HepG2 (cell line): ENCODE data around the gene LAMTOR3. TPM values are rescaled to one million over a fixed set of nuclear protein-coding genes. Genes with fewer than 3 reads are reported as not detected.

ENCODE experiments used
- CBFB ChIP-seq: sonication (generic); formaldehyde crosslinking; IDR thresholded peaks from 2 replicates; pipeline ENCODE4 v1.4.0; 2020; ENCODE audit warnings: missing genetic modification reagents
- CCAR2 ChIP-seq: fragments of 200-400 bp; formaldehyde crosslinking; optimal IDR thresholded peaks from 2 replicates; pipeline ENCODE3; 2018; ENCODE audit warnings: low read depth, mild to moderate bottlenecking, low read length, moderate library complexity
- ETS1 ChIP-seq: sonication (generic); formaldehyde crosslinking; IDR thresholded peaks from 2 replicates; pipeline ENCODE4 v1.4.0; 2020; ENCODE audit warnings: missing genetic modification reagents
- GZF1 ChIP-seq: sonication (generic); formaldehyde crosslinking; IDR thresholded peaks from 2 replicates; pipeline ENCODE4 v1.5.1; 2020; ENCODE audit warnings: mild to moderate bottlenecking, missing genetic modification reagents
- MTA1 ChIP-seq: sonication (generic); formaldehyde crosslinking; IDR thresholded peaks from 2 replicates; pipeline ENCODE4 v1.4.0; 2020; ENCODE audit warnings: missing genetic modification reagents, mild to moderate bottlenecking, borderline replicate concordance
- MYC ChIP-seq: sonication (generic); formaldehyde crosslinking; IDR thresholded peaks from 2 replicates; pipeline ENCODE4 v1.9.0; 2021; ENCODE audit warnings: missing genetic modification reagents, borderline replicate concordance
- NAIF1 ChIP-seq: sonication (generic); formaldehyde crosslinking; IDR thresholded peaks from 2 replicates; pipeline ENCODE4 v1.5.0; 2020; ENCODE audit warnings: mild to moderate bottlenecking, missing genetic modification reagents, borderline replicate concordance
- NR1H2 ChIP-seq: sonication (generic); formaldehyde crosslinking; IDR thresholded peaks from 2 replicates; pipeline ENCODE4 v1.8.1; 2022; ENCODE audit warnings: low read depth, missing genetic modification reagents, borderline replicate concordance
- NRL ChIP-seq: sonication (generic); formaldehyde crosslinking; IDR thresholded peaks from 2 replicates; pipeline ENCODE4 v1.5.0; 2020; ENCODE audit warnings: missing genetic modification reagents, mild to moderate bottlenecking, moderate library complexity, borderline replicate concordance
- PHF8 ChIP-seq: sonication (generic); formaldehyde crosslinking; IDR thresholded peaks from 2 replicates; pipeline ENCODE4 v1.5.0; 2020; ENCODE audit warnings: missing genetic modification reagents
- PRPF4 ChIP-seq: fragments of 200-400 bp; formaldehyde crosslinking; IDR thresholded peaks from 2 replicates; pipeline ENCODE4 v1.6.1; 2016; ENCODE audit warnings: low read length, low read depth; ENCODE audit not compliant: poor library complexity, severe bottlenecking
- RFX1 ChIP-seq: fragments of 450-650 bp; IDR thresholded peaks from 2 replicates; pipeline ENCODE4 v1.6.1; 2017
- SALL1 ChIP-seq: sonication (generic); formaldehyde crosslinking; IDR thresholded peaks from 2 replicates; pipeline ENCODE4 v1.8.0; 2022; ENCODE audit warnings: mild to moderate bottlenecking, missing genetic modification reagents
- SMARCE1 ChIP-seq: fragments of 450-650 bp; IDR thresholded peaks from 2 replicates; pipeline ENCODE4 v1.6.1; 2017; ENCODE audit warnings: borderline replicate concordance
- SOX6 ChIP-seq, 2 experiments: fragments of 450-650 bp in 1 of 2; sonication (generic) in 1 of 2; formaldehyde crosslinking in 1 of 2; IDR thresholded peaks; 2 replicates each; pipeline versions ENCODE4 v1.4.0 to v1.6.1; 2017 to 2020; ENCODE audit warnings: antibody characterized with exemption in 1 of 2, mild to moderate bottlenecking in 1 of 2, missing genetic modification reagents in 1 of 2
- SP140L ChIP-seq: sonication (generic); formaldehyde crosslinking; IDR thresholded peaks from 2 replicates; pipeline ENCODE4 v1.4.0; 2020; ENCODE audit warnings: missing genetic modification reagents, borderline replicate concordance
- SP2 ChIP-seq: sonication (generic); formaldehyde crosslinking; IDR thresholded peaks from 2 replicates; pipeline ENCODE4 v1.5.1; 2020; ENCODE audit warnings: mild to moderate bottlenecking, missing genetic modification reagents
- ZFP37 ChIP-seq: sonication (generic); formaldehyde crosslinking; IDR thresholded peaks from 2 replicates; pipeline ENCODE4 v1.4.0; 2020; ENCODE audit warnings: missing genetic modification reagents, borderline replicate concordance
- ZNF263 ChIP-seq: sonication (generic); formaldehyde crosslinking; IDR thresholded peaks from 2 replicates; pipeline ENCODE4 v1.4.0; 2020; ENCODE audit warnings: missing genetic modification reagents
- ZNF343 ChIP-seq: sonication (generic); formaldehyde crosslinking; IDR thresholded peaks from 2 replicates; pipeline ENCODE4 v1.4.0; 2020; ENCODE audit warnings: mild to moderate bottlenecking, missing genetic modification reagents
- ZNF512 ChIP-seq: sonication (generic); formaldehyde crosslinking; IDR thresholded peaks from 2 replicates; pipeline ENCODE4 v1.4.0; 2020; ENCODE audit warnings: mild to moderate bottlenecking, missing genetic modification reagents
- ZNF564 ChIP-seq: sonication (generic); formaldehyde crosslinking; IDR thresholded peaks from 2 replicates; pipeline ENCODE4 v1.8.1; 2023; ENCODE audit warnings: mild to moderate bottlenecking, missing genetic modification reagents
- ZNF569 ChIP-seq: sonication (generic); formaldehyde crosslinking; IDR thresholded peaks from 2 replicates; pipeline ENCODE4 v1.5.0; 2020; ENCODE audit warnings: mild to moderate bottlenecking, missing genetic modification reagents, moderate library complexity, borderline replicate concordance
- ZNF597 ChIP-seq: sonication (generic); formaldehyde crosslinking; IDR thresholded peaks from 2 replicates; pipeline ENCODE4 v1.5.0; 2020; ENCODE audit warnings: missing genetic modification reagents
- ZNF616 ChIP-seq: sonication (generic); formaldehyde crosslinking; IDR thresholded peaks from 2 replicates; pipeline ENCODE4 v1.5.0; 2020; ENCODE audit warnings: low read depth, mild to moderate bottlenecking, missing genetic modification reagents
- ZNF660 ChIP-seq: sonication (generic); formaldehyde crosslinking; IDR thresholded peaks from 2 replicates; pipeline ENCODE4 v1.5.1; 2020; ENCODE audit warnings: mild to moderate bottlenecking, low read depth, missing genetic modification reagents, borderline replicate concordance
- ZNF878 ChIP-seq: sonication (generic); formaldehyde crosslinking; IDR thresholded peaks from 2 replicates; pipeline ENCODE4 v1.8.1; 2023; ENCODE audit warnings: mild to moderate bottlenecking, missing genetic modification reagents, moderate library complexity
- polyA plus RNA-seq, 8 experiments: library from polyadenylated mRNA; depleted of rRNA in 3 of 8; stranded (reverse) in 7 of 8; unstranded in 1 of 8; fragments of >200 nt; fragmentation: Illumina TruSeq in 4 of 8; extraction: Trizol in 4 of 8; gene quantifications; 2 replicates each; pipeline versions ENCODE4 v1.2.1 to v1.2.3, GENCODE V29; 2011 to 2016; ENCODE audit warnings: low read depth in 4 of 8, missing spikeins in 1 of 8, mixed read lengths in 1 of 8; ENCODE audit not compliant: insufficient read depth in 1 of 8
- total RNA-seq, 5 experiments: library from RNA; depleted of rRNA; stranded (reverse); fragments of >200 nt; fragmentation: Illumina TruSeq; extraction: Trizol; gene quantifications; 2 replicates each; pipeline ENCODE4 v1.2.3, GENCODE V29; 2016; ENCODE audit warnings: low read depth in 1 of 5

Gene LAMTOR3
- total and polyA plus RNA-seq, 2 of the 13 experiments (the other 11 are each of a cell fraction or from before 2014, with no cell fraction given), result 47.6 to 49.1 TPM

- TF ChIP-seq NR1H2, result no peak
- no peak for TF ChIP-seq ZNF512 (CRISPR knock-in tag)
- TF ChIP-seq GZF1 (CRISPR knock-in tag), result no peak
- TF ChIP-seq SMARCE1, result no peak
- TF ChIP-seq RFX1, result no peak
- TF ChIP-seq ZNF263 (CRISPR knock-in tag), result peak; percentile 80
- TF ChIP-seq SOX6 (IDR thresholded peaks at IDR 0.05), result no peak
- no peak for TF ChIP-seq SOX6 (CRISPR knock-in tag; IDR thresholded peaks at IDR 0.05)
- no peak for TF ChIP-seq ZNF616 (CRISPR knock-in tag)
- no peak for TF ChIP-seq SP140L
- 0 out of 2 replicates have a peak, but pooled peaks have one; percentile 49 for TF ChIP-seq SP2 (CRISPR knock-in tag)
- TF ChIP-seq CCAR2, result no peak
- 0 out of 2 replicates have a peak, but pooled peaks have one; percentile 55 for TF ChIP-seq NRL
- TF ChIP-seq ZNF343 (CRISPR knock-in tag), result no peak
- TF ChIP-seq PRPF4, result no peak
- TF ChIP-seq ZNF569 (CRISPR knock-in tag), result no peak
- TF ChIP-seq MYC (CRISPR knock-in tag), result no peak
- peak; percentile 82 for TF ChIP-seq PHF8 (CRISPR knock-in tag)
- no peak for TF ChIP-seq ZNF660 (CRISPR knock-in tag)
- TF ChIP-seq CBFB (CRISPR knock-in tag), result 0 out of 2 replicates have a peak, but pooled peaks have one; percentile 42
- TF ChIP-seq ZNF597 (CRISPR knock-in tag), result no peak
- no peak for TF ChIP-seq MTA1 (CRISPR knock-in tag)
- no peak for TF ChIP-seq ZNF878 (CRISPR knock-in tag)
- TF ChIP-seq ETS1, result no peak
- TF ChIP-seq ZFP37, result no peak
- TF ChIP-seq SALL1, result peak; percentile 61; the same call in 1 of the 2 replicates
- no peak for TF ChIP-seq ZNF564 (CRISPR knock-in tag)
- TF ChIP-seq NAIF1 (CRISPR knock-in tag), result 0 out of 2 replicates have a peak, but pooled peaks have one; percentile 76
Measured at GRCh38 chr4:99894161-99894997, at the start of gene LAMTOR3 (continued).
